ENCODE results near the gene HPSE2. TPM values are rescaled to one million over a fixed set of nuclear protein-coding genes. Genes with fewer than 3 reads are reported as not detected.
"Not testable (repeated sequence)": the region's sequence is repeated elsewhere in the genome, so short reads cannot be mapped to it uniquely, and the experiment has no call there.

Gene HPSE2
- total RNA-seq, 4 donors from 2014 or later: 0.57 to 3.6 (median 1.5) TPM

GRCh38 chr10:99172950-99173349 lies 62.7 kb downstream of the HPSE2 start:
- DNase-seq (ENCODE audit: low spot score in 2 of 2): no peak
- TF ChIP-seq POLR2A (IDR thresholded peaks at IDR 0.05): no peak
- TF ChIP-seq, protein P1, sequence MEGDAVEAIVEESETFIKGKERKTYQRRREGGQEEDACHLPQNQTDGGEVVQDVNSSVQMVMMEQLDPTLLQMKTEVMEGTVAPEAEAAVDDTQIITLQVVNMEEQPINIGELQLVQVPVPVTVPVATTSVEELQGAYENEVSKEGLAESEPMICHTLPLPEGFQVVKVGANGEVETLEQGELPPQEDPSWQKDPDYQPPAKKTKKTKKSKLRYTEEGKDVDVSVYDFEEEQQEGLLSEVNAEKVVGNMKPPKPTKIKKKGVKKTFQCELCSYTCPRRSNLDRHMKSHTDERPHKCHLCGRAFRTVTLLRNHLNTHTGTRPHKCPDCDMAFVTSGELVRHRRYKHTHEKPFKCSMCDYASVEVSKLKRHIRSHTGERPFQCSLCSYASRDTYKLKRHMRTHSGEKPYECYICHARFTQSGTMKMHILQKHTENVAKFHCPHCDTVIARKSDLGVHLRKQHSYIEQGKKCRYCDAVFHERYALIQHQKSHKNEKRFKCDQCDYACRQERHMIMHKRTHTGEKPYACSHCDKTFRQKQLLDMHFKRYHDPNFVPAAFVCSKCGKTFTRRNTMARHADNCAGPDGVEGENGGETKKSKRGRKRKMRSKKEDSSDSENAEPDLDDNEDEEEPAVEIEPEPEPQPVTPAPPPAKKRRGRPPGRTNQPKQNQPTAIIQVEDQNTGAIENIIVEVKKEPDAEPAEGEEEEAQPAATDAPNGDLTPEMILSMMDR (IDR thresholded peaks at IDR 0.05): no peak
- WGBS, 2 donors: 74 to 92% methylated on average over 1 of the region's 1 CpG
- intact Hi-C loops (cut with DNase I; ENCODE audit: low total_unique reads): no loop called here
- no peak overlapping the region for H3K4me3 ChIP-seq (ENCODE audit: low read depth, poor library complexity, severe bottlenecking)

DNA sequence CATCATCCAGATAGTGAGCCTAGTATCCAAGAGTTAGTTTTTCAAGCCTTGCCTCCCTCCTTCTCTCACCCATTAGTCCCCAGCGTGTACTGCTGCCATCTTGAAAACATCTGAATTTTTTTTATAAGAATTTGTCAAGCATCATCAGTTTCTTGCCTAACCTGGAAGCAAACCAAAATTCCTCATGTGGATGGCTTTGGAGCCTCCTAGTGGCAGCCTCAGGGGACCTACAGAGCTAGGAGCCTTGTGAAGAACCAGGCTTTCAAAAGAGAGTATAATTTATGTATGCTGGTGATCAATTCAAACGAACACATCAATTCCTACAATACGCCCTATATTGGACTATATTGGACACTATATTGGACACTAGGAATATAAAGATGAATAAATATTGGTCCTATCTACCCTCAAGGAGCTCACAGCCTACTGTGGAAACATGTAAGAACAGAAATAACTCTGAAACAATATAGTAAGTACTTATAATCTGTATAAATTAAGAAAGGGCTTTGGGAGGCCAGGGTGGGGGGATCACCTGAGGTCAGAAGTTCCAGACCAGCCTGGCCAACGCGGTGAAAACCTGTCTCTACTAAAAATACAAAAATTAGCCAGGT lies 63.4 kb downstream of the HPSE2 start:
- intact Hi-C loops (cut with DNase I; ENCODE audit: low total_unique reads): no loop called here
- H3K4me3 ChIP-seq (ENCODE audit: low read depth, poor library complexity, severe bottlenecking): no peak overlapping the region
- DNase-seq (ENCODE audit: low spot score in 2 of 2): no peak
- 40 to 45% methylated on average over 5 of the region's 5 CpGs for WGBS, 2 donors
- TF ChIP-seq POLR2A (IDR thresholded peaks at IDR 0.05): no peak
- TF ChIP-seq, protein P1 (IDR thresholded peaks at IDR 0.05): no peak

GRCh38 chr10:99170116-99170675 lies 65.5 kb downstream of the HPSE2 start:
- 36 to 40% methylated on average over 2 of the region's 2 CpGs for WGBS, 2 donors
- DNase-seq (ENCODE audit: low spot score in 2 of 2): no peak
- no peak overlapping the region for H3K4me3 ChIP-seq (ENCODE audit: low read depth, poor library complexity, severe bottlenecking)
- no peak for TF ChIP-seq POLR2A (IDR thresholded peaks at IDR 0.05)
- TF ChIP-seq, protein P1 (IDR thresholded peaks at IDR 0.05): no peak
- intact Hi-C loops (cut with DNase I; ENCODE audit: low total_unique reads): no loop called here

DNA sequence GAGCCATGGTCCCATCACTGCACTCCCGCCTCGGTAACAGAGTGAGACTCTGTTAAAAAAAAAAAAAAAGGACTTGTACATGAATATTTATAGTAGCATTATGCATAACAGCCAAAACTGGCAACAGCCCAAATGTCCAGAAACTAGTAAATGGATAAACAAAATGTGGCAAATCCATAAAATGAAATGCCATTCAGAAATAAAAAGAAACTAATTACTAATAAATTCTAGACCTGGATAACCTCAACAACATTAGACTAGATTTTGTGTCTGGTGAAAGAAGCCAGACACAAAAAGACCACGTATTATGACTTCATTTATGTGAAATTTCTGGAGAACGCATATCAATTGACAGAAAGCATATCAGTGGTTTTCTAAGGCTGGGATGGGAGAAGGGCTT lies 74.5 kb downstream of the HPSE2 start:
- TF ChIP-seq, protein P1 (IDR thresholded peaks at IDR 0.05): no peak
- TF ChIP-seq POLR2A (IDR thresholded peaks at IDR 0.05): no peak
- H3K4me3 ChIP-seq (ENCODE audit: low read depth, poor library complexity, severe bottlenecking): no peak overlapping the region
- DNase-seq (ENCODE audit: low spot score in 2 of 2): no peak
- 75 to 79% methylated on average over 4 of the region's 4 CpGs for WGBS, 2 donors
- intact Hi-C loops (cut with DNase I; ENCODE audit: low total_unique reads): no loop called here

DNA sequence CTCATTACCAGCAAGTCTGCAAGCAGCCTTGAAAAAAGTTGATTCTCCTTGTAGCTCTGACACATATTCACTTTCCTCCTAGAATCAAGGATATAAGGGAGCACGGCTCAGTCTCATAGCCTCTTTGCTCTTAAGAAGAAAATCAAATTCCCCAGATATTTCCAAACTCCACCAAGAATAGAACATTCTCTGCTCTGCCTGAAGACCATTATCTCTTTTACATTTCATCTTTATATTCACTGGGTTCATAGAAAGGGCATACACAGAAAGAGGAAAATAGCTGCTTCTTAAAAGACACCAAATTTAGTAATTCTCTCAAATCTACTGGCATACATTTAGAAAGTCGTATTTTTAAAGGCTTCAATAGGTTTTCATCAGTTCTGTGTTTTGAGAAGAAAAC lies 92.0 kb downstream of the HPSE2 start:
- 58 to 63% methylated on average over 2 of the region's 2 CpGs for WGBS, 2 donors
- no peak overlapping the region for H3K4me3 ChIP-seq (ENCODE audit: low read depth, poor library complexity, severe bottlenecking)
- TF ChIP-seq, protein P1 (IDR thresholded peaks at IDR 0.05): no peak
- TF ChIP-seq POLR2A (IDR thresholded peaks at IDR 0.05): no peak
- intact Hi-C loops (cut with DNase I; ENCODE audit: low total_unique reads): no loop called here
- DNase-seq (ENCODE audit: low spot score in 2 of 2): no peak

DNA sequence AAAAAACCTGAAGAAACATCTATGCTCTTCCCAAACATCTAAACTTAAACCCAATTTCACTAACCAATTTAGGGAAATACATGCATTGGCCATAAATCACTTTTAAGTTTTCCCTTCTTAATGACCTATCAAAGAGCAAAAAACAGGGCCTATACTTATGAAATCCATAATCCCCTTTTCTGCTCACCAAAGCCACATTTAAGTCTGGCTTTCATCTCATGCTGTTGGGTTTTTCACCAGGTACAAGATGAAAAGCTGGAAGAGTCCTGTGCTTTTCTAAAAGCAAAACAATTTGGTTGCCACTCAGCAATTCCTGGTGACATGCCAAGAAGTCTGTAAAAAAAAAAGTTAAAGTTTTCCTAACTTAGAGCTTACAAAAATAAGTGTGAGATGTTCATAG lies 92.6 kb downstream of the HPSE2 start:
- no peak overlapping the region for H3K4me3 ChIP-seq (ENCODE audit: low read depth, poor library complexity, severe bottlenecking)
- TF ChIP-seq POLR2A (IDR thresholded peaks at IDR 0.05): no peak
- TF ChIP-seq, protein P1 (IDR thresholded peaks at IDR 0.05): no peak
- DNase-seq (ENCODE audit: low spot score in 2 of 2): no peak
- intact Hi-C loops (cut with DNase I; ENCODE audit: low total_unique reads): no loop called here

- DNase-seq (ENCODE audit: low spot score in 2 of 2); H3K4me3 ChIP-seq (ENCODE audit: low read depth, poor library complexity, severe bottlenecking); intact Hi-C loops (cut with DNase I; ENCODE audit: low total_unique reads): not testable (repeated sequence)
- WGBS, 2 donors: 53 to 76% methylated on average over 3 of the region's 3 CpGs
Measured at GRCh38 chr10:99132897-99133296, 102.8 kb downstream of the HPSE2 start.
